GM12878 (cell line): ENCODE data around the gene BEST4.
A peak's percentile ranks its signal among the peaks of the same experiment; 100 is the strongest.

ENCODE experiments used
- ATF7 ChIP-seq: fragments of 450-650 bp; IDR thresholded peaks from 2 replicates; pipeline ENCODE4 v1.6.1; 2016; ENCODE audit warnings: low read depth, mild to moderate bottlenecking
- NFYB ChIP-seq: IDR thresholded peaks from 2 replicates; pipeline ENCODE4 v1.6.1; 2011; ENCODE audit warnings: low read depth, mild to moderate bottlenecking, low read length, improper control_type of control experiment, moderate library complexity; ENCODE audit not compliant: insufficient read depth
- NR2C2 ChIP-seq: IDR thresholded peaks from 2 replicates; pipeline ENCODE4 v1.6.1; 2011; ENCODE audit warnings: borderline replicate concordance, low read depth; ENCODE audit not compliant: control insufficient read depth, insufficient read length
- POLR2A ChIP-seq: IDR thresholded peaks from 2 replicates; pipeline ENCODE4 v1.6.1; 2011; ENCODE audit warnings: low read depth, mild to moderate bottlenecking, low read length
- SMAD5 ChIP-seq: IDR thresholded peaks from 2 replicates; pipeline ENCODE4 v1.6.1; 2016; ENCODE audit warnings: antibody characterized with exemption, low read depth
- ZNF274 ChIP-seq: IDR thresholded peaks from one replicate; pipeline ENCODE4 v1.8.0; 2011; ENCODE audit not compliant: insufficient read length, insufficient read depth
- TF ChIP-seq, protein P1 (sequence below), 3 experiments: IDR thresholded peaks in 2 of 3; conservative IDR thresholded peaks in 1 of 3; 2 replicates each; pipeline ENCODE4 v1.5.1; 2011; ENCODE audit warnings: low read depth in 3 of 3, low read length in 3 of 3, mild to moderate bottlenecking in 3 of 3, control low read depth in 2 of 3, moderate library complexity in 2 of 3, inconsistent platforms in 1 of 3, mixed read lengths in 1 of 3; ENCODE audit not compliant: control insufficient read depth in 2 of 3, insufficient read depth in 1 of 3; ENCODE audit errors: extremely low read depth in 1 of 3

DNA sequence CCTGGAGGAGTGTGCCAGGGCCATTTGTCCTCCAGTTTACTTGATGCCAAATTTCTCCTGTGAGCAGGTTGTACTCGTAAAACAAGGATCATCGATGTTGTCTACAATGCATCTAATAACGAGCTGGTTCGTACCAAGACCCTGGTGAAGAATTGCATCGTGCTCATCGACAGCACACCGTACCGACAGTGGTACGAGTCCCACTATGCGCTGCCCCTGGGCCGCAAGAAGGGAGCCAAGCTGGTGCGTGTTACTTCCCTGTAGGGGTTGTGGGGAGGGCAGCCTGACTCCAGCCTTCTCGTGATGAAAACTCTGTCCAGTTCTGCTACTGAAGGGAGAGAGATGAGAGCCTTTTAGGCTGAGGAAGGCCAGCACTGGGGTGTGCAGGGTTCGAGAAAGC is 10.4 kb downstream of the BEST4 start:
- no peak for TF ChIP-seq NR2C2
- TF ChIP-seq, protein P1, sequence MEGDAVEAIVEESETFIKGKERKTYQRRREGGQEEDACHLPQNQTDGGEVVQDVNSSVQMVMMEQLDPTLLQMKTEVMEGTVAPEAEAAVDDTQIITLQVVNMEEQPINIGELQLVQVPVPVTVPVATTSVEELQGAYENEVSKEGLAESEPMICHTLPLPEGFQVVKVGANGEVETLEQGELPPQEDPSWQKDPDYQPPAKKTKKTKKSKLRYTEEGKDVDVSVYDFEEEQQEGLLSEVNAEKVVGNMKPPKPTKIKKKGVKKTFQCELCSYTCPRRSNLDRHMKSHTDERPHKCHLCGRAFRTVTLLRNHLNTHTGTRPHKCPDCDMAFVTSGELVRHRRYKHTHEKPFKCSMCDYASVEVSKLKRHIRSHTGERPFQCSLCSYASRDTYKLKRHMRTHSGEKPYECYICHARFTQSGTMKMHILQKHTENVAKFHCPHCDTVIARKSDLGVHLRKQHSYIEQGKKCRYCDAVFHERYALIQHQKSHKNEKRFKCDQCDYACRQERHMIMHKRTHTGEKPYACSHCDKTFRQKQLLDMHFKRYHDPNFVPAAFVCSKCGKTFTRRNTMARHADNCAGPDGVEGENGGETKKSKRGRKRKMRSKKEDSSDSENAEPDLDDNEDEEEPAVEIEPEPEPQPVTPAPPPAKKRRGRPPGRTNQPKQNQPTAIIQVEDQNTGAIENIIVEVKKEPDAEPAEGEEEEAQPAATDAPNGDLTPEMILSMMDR (IDR thresholded peaks at IDR 0.05 in 2 of 3, conservative IDR thresholded peaks at IDR 0.05 in 1 of 3; ENCODE audit: control insufficient read depth in 2 of 3, extremely low read depth in 1 of 3, insufficient read depth in 1 of 3, low read depth in 3 of 3, low read length in 3 of 3), result no peak
- TF ChIP-seq SMAD5, result no peak
- no peak for TF ChIP-seq ZNF274
- TF ChIP-seq POLR2A, result peak; percentile 55
- TF ChIP-seq ATF7, result no peak
- no peak for TF ChIP-seq NFYB
